ENCODE results near the gene LRCH1. TPM values are rescaled to one million over a fixed set of nuclear protein-coding genes. Genes with fewer than 3 reads are reported as not detected.

Gene LRCH1
- total RNA-seq, 1 donor from 2014 or later, result 2.9 TPM

GRCh38 chr13:46648166-46648607 lies 95.2 kb downstream of the LRCH1 start:
- H3K79me2 ChIP-seq (ENCODE audit: low read depth), result no peaks in the 10 kb centered on the region
- Mint-ChIP-seq H3K4me1 (peaks cover 20% of the 10 kb centered on the region), H3K4me3 (no peak overlapping the region)

GRCh38 chr13:46649816-46650215 lies 96.8 kb downstream of the LRCH1 start:
- Histone ChIP-seq H3K27ac (no peak overlapping the region), H4K20me1 (ENCODE audit: low read depth) (no peaks in the 10 kb centered on the region), H3K9me3 (ENCODE audit: low read depth) (no peaks in the 10 kb centered on the region), H3K9ac (no peak overlapping the region), H2AFZ (replicated peaks) (no peak overlapping the region), H3K79me2 (ENCODE audit: low read depth) (no peaks in the 10 kb centered on the region), H3F3A (ENCODE audit: low read depth) (no peaks in the 10 kb centered on the region), H3K27me3 (no peaks in the 10 kb centered on the region), H3K4me2 (no peak overlapping the region), H3K36me3 (no peaks in the 10 kb centered on the region), H3K4me1 (peaks cover 10% of the 10 kb centered on the region), H3K4me3 (no peak overlapping the region)
- no peak overlapping the region for H3K4me3 Mint-ChIP-seq
- no peak for DNase-seq (ENCODE audit: low spot score)
- TF ChIP-seq EZH2 (IDR thresholded peaks at IDR 0.05) (no peak), EZH2phosphoT487 (IDR thresholded peaks at IDR 0.05) (no peak), CTCF (IDR thresholded peaks at IDR 0.05) (no peak)
- peaks cover 13% of the 10 kb centered on the region for H3K4me1 Mint-ChIP-seq
- no peaks in the 10 kb centered on the region for H3K27me3 Mint-ChIP-seq (ENCODE audit: insufficient read depth, low read depth)
- no peaks in the 10 kb centered on the region for H3K9me3 Mint-ChIP-seq
- H3K27ac Mint-ChIP-seq, result no peak overlapping the region
- peaks cover 8% of the 10 kb centered on the region for H3K36me3 Mint-ChIP-seq

More at GRCh38 chr13:46648166-46648607, 95.2 kb downstream of the LRCH1 start:
- Mint-ChIP-seq H3K27ac (no peak overlapping the region), H3K36me3 (peaks cover 8% of the 10 kb centered on the region), H3K27me3 (ENCODE audit: insufficient read depth, low read depth) (no peaks in the 10 kb centered on the region), H3K9me3 (no peaks in the 10 kb centered on the region)
- no peak overlapping the region for H2AFZ ChIP-seq (replicated peaks)
- no peaks in the 10 kb centered on the region for H3K9me3 ChIP-seq (ENCODE audit: low read depth)
- H4K20me1 ChIP-seq (ENCODE audit: low read depth), result no peaks in the 10 kb centered on the region
- H3K36me3 ChIP-seq, result no peaks in the 10 kb centered on the region
- peak; percentile 39 for DNase-seq (ENCODE audit: low spot score)
- H3K4me3 ChIP-seq, result no peak overlapping the region
- no peak overlapping the region for H3K9ac ChIP-seq
- no peak overlapping the region for H3K27ac ChIP-seq
- H3K27me3 ChIP-seq, result no peaks in the 10 kb centered on the region
- peaks cover 16% of the 10 kb centered on the region for H3K4me1 ChIP-seq
- no peak for TF ChIP-seq EZH2phosphoT487 (IDR thresholded peaks at IDR 0.05)
- TF ChIP-seq CTCF (IDR thresholded peaks at IDR 0.05), result no peak
- no peak for TF ChIP-seq EZH2 (IDR thresholded peaks at IDR 0.05)
- no peaks in the 10 kb centered on the region for H3F3A ChIP-seq (ENCODE audit: low read depth)
- no peak overlapping the region for H3K4me2 ChIP-seq

GRCh38 chr13:46654951-46655350 lies 102.0 kb downstream of the LRCH1 start:
- no peak for DNase-seq (ENCODE audit: low spot score)
- H3K36me3 Mint-ChIP-seq, result peaks cover 8% of the 10 kb centered on the region
- Histone ChIP-seq H3K9ac (no peak overlapping the region), H3K27ac (no peak overlapping the region), H3K79me2 (ENCODE audit: low read depth) (no peaks in the 10 kb centered on the region), H3K27me3 (no peaks in the 10 kb centered on the region), H3K4me1 (peaks cover 14% of the 10 kb centered on the region), H2AFZ (replicated peaks) (no peak overlapping the region), H3K9me3 (ENCODE audit: low read depth) (no peaks in the 10 kb centered on the region), H3K36me3 (no peaks in the 10 kb centered on the region), H4K20me1 (ENCODE audit: low read depth) (no peaks in the 10 kb centered on the region), H3K4me2 (no peak overlapping the region), H3K4me3 (no peak overlapping the region), H3F3A (ENCODE audit: low read depth) (no peaks in the 10 kb centered on the region)
- H3K27me3 Mint-ChIP-seq (ENCODE audit: insufficient read depth, low read depth), result no peaks in the 10 kb centered on the region
- H3K9me3 Mint-ChIP-seq, result no peaks in the 10 kb centered on the region
- TF ChIP-seq CTCF (IDR thresholded peaks at IDR 0.05) (no peak), EZH2phosphoT487 (IDR thresholded peaks at IDR 0.05) (no peak), EZH2 (IDR thresholded peaks at IDR 0.05) (no peak)
- no peak overlapping the region for H3K4me3 Mint-ChIP-seq
- H3K4me1 Mint-ChIP-seq, result peaks cover 12% of the 10 kb centered on the region
- H3K27ac Mint-ChIP-seq, result no peak overlapping the region
